LoVo (cell line): ENCODE results near the gene TSEN54.

ENCODE experiments used
- DNase-seq: peaks from one replicate; pipeline ENCODE4 v3.0.0-alpha.2; 2016; ENCODE audit warnings: low spot score

The TSEN54 gene

DNA sequence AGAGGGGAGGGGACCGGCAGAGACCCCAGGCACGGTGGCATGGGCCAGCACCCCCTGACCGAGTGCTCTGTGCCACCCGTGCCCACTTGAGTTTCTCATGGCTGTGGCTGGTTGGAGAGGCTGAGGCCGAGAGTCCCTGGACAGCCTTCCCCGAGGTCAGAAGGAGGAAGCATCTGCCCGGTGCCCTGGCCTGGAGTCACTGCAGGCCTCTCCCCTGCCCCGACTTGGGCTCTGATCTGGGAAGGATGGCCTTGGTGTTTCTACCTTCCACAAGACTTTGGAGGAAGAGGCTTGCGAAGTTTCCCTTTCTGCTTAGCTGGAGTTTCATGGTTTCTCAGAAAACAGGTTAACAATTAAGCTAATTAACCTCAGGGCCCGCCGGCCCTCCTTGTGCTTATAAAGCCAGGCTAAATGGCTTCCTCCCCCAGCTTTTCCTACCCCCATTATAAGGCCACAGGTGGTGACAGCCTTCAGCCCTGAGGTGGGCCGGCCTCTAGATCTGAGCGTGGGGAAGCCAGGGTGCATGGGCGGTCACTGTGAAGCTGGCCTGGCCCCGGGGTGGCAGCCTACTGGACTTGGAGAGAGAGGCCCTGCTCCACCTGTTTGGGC is 26.5 kb downstream of the TSEN54 start:
- DNase-seq = no peak

DNA sequence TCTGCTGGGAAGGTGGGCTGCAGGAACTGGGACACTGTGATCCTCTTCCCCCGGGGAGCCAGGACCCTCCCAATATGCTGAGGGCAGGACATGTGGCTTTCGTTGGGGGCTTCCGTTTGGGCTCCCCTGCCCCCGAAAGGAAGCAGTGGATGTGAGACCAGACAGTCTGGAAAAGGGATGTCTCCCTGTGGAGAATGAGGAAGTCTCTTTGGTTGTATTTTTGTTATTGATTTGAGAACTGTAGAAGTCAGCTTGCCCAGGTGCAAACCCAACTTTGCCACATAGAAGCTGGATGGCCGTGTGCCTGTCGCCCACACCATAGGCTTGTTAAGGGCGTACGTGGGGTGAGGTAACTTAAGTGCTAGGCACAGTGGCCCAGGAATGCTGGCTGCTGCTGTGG is 27.9 kb downstream of the TSEN54 start:
- no peak for DNase-seq

DNA sequence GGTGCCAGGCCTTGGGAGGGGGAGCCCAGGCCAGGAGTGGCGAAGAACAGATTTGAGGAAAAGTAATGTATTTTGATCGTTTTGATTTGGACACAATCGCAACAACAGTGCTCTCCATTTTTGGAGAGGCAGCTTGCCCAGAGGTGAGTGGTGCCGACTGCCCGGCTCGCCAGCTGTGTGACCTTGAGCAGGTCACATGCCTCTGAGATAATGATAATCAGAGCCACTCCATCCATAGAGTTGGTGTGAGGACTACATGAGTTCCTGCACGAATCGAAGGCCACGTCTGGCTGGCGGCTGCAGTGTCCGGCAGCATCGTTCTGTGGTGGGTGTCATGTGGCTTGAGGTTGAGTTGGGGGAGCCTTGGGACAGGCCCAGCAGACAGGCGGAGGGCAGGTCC is 29.9 kb downstream of the TSEN54 start:
- no peak for DNase-seq

DNA sequence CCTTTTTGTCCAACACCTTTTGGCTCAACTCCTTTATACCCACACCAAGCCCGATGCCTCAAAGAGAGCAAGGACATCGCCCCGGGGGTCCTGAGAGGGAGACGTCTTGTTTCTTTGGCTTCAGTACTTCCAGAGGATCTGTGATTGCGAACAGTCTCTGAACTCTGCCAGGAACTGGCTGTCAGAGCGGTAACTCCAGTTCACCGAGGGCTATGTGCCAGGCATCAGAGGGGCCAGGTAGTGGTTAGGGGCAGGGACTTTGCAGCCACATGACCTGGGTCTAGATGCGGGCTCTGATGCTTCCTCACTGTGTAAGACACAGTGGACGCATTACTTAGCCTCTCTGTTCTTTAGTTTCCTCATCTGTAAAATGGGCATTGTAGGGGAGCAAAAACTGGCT is 30.8 kb downstream of the TSEN54 start:
- DNase-seq = no peak

DNA sequence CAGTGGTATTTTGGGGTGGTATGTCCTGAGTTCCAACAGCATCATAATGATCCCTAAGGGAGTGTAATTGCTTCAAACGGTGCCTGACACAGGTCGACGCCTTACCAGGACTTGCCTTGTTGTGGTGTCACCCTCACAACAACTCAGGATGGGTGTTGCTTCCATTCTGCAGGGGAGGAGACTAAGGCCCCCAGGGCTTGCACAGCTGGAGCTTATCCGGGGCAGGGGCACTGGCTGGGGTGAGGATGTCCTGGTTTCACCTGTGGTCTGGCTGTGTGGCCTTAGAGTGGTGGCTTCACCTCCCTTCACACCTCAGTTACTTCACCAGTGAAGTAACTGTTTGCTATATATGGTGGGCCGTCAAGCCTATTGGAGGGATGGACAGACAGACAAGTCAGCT is 32.5 kb downstream of the TSEN54 start:
- DNase-seq = no peak

DNA sequence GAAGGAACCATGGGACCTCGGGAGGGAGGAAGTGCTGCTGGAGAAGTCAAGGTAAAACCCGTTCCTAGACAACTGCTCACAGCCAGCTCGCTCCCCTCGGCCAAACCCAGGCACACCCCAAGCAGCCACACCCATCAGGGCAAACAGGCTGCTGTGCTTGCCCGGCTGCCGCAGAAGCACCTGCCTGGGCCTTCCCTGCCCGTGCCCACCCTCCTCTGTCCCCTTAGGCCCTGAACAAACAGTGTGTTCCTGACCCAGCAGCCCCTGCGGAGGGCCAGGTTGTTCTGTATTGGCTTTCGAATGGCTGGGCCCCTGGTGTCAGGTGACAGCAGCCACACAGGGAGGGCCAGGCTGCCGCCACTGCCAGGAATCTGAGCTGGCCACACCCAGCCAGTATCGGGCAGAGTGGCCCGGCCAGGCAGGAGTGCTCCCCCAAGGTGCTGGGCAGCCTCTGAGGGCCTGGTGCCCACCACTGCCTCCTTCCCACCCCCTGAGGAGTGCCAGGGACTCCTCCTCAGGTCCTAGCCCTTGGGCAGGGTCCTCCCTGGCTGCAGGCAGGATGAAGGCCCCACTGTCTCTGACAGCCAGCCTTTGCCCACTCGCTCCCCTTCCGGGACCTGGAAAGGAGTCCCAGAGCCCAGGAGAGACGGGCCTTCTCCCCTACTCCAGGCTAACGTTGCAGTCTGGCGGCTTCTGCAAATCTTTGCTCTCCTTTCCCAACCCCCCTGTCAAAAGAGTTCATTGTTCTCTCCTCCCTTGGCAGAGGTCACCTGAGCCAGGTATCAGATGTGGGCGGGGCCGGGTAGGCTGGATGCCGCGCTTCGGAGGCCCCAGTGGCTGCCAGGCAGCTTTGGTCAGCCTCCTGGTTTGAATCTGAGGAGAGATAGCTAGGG is 33.2 kb downstream of the TSEN54 start:
- peak; percentile 81 for DNase-seq

DNA sequence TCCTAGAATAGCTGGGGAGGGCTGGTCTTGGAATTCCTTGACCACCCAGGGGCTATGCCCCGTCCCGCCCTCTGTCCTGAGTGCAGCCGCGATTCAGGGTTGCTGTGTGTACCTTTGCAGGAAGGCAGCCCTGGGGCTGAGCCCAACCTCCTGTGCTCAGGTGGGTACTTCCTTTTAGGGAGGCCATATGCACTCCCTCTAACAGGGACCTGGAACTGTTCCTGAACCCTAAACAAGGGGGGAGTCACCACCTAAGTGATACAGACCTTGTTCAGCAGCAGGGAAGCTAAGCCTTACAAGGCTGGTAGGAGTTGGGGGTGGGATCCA is 33.8 kb downstream of the TSEN54 start:
- no peak for DNase-seq

DNA sequence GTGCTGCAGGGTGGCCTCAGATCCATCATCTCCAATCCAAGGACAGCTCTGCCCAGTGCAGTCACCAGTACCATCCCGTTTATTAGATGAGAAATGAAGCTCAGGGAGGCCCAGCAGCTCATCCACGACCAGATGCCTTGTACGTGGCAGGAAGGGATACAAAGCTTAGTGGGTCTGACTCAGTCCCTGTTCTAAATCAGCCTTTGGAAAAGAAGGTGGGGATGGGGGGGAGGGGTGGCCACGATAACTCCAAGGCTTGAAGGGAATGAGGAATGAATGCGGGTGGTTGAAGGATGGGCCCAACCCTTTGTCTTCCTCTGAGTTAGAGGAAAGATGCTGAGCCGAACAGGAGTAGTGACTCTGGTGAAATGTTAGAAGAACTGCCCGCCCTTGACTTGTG is 34.9 kb downstream of the TSEN54 start:
- DNase-seq = no peak

DNA sequence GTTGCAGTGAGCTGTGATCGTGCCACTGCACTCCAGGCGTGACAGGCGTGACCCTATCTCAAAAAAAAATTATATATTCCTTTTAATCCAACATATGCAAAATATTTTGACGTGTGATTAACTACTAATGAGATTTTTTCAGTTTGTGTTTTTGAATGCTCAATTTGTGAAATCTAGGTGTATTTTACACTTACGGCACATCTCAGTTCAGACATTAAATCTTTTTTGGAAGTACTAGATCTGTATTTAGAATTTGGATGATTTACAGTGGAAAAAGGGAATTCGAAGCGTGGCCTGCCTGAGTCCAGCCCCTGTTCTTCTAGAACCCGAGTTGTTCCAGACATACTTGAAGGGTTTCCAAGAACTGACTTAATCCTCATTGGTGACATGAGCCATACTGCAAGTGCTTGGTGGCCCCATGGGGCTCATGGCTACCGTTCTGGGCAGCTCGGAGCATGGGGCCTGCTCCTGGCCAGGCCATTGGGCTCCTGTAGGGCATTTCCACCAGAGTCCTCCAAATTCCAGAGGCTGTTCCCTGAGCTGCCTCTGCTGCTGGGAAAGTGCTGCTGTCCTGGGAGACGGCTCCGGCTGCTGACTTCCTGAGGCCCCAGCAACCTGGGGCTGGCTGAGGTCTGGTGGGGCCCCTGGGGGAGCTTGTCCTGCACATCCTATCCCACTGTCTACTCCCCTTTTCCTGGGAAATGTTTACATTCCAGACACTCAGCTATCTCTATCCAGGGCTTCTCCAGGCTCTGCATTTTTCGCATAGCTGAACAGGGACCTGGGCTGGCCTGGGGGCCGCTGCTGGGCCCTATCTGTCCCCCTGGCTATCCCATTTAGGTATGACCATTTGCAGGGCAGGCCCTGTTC is 36.3 kb downstream of the TSEN54 start:
- no peak for DNase-seq

DNA sequence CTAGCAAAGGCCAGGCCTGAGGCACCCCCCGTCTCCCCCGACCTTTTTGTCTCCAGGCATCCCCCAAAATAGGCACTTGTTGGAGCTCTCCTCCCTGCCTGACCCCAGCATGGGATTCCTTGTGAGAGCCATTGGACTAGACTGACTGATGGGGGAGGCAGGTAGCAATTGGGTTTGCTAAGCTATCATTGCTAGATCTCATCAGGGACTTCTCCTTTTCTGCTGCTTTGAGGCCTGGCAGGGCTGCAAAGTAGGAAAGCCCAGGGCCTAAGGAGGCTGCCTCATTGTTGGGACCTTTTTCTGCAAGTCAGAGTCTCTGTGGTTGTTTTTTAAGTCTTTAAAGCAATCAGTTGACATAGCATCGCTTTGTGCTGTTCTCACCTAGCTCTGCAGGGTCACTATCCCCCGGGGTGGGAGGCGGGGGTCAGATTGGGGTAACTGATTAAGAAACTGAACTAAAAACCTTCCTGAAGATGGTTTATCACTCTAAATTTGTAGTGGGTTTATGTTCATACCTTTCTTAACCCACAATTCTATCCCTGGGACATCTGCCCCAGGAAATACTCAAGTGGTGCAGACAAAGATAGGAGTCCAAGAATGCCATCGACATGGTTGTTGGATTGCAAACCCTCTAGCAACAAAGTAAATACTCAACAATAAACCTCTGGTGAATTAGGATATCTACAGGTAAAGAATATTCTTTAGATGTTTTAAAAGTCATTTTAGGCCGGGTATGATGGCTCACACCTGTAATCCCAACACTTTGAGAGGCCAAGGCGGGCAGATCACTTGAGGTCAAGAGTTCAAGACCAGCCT is 37.2 kb downstream of the TSEN54 start:
- DNase-seq = no peak

DNA sequence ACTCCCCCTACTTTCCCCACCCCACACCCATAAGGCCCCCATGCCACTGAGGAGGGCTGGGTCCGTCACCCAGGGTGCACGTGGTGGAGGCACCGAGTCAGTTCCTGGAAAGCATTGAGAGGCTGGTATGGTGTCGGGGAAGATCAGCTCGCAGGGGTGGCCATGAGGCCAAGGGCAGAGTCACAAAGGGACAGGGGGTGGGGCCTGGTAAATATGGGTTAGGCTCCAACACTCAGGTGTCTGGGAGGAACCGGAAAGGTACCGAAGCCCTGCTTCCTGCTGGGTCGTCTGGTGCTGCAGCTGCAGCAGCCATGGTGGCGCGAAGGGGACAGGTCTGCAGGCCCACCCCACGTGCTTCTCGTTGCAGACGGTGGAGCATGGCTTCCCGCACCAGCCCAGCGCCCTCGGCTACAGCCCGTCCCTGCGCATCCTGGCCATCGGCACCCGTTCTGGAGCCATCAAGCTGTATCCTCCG is 39.4 kb downstream of the TSEN54 start:
- no peak for DNase-seq

DNA sequence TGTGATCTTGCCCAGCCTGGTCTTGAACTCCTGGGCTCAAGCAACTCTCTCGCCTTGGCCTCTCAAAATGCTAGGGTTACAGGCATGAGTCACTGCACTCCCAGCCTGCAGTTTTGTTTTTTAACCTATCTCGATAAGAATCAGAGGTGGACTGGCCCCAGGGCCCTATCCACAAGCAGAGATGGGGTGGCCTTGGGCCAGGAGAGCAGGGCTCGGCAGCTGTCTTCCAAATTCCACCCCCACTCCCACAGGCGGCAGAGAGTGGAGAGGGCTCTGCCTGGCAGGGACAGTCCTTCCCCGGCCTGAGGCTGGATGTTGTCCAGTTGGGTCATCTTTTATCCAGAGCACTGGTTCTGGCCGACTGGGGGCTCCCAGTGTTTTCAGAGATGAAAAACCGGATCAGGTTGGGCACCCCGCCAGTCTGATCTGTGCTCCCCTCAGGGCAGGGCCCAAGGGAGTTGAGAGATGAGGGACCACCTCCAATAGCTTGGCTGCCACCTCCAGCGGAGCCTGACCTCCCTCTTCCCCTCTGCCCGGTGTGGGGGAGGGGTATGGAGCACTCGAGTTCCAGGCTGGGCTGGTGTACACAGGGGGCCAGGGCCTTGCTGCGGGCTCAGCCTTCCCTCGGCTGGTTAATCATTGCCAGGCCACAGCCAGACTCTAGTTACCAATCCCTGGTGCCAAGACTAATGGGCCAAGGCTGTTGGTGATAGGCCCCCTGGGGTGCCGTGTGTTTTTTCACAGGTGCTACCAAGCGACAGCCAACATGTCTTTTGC is 40.9 kb downstream of the TSEN54 start:
- DNase-seq = peak; percentile 18

DNA sequence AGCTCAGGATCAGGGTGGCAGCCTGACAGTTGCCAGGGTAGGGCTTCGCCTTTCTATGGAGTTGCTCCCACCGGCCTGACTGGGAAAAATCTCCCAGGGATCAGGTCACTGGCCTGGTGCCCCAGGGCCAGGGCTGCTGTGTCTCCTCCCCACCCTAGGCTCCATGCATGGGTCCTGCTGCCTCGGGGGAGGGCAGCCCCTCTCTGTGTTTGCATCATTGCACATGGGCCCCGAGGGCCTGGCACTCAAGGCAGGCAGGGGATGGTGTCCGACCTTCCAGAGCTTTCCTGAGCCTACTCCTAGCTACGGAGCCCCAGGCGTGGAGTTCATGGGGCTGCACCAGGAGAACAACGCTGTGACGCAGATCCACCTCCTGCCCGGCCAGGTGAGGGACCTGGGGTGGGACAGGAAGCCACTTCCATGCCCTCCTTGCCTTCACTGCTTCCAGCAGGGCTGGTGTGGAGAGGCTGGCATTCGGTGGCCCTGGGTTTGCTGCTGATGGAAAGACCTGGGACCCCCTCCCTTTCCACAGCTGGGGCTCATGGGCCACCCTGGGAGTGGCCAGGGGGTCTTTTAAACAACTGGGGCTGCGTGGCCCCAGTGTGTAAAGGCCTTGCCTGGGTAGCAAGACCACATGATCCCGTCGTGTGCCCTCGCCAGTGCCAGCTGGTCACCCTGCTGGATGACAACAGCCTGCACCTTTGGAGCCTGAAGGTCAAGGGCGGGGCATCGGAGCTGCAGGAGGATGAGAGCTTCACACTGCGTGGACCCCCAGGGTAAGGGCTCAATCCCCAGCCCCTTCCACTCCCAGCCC is 41.7 kb downstream of the TSEN54 start:
- DNase-seq = no peak

DNA sequence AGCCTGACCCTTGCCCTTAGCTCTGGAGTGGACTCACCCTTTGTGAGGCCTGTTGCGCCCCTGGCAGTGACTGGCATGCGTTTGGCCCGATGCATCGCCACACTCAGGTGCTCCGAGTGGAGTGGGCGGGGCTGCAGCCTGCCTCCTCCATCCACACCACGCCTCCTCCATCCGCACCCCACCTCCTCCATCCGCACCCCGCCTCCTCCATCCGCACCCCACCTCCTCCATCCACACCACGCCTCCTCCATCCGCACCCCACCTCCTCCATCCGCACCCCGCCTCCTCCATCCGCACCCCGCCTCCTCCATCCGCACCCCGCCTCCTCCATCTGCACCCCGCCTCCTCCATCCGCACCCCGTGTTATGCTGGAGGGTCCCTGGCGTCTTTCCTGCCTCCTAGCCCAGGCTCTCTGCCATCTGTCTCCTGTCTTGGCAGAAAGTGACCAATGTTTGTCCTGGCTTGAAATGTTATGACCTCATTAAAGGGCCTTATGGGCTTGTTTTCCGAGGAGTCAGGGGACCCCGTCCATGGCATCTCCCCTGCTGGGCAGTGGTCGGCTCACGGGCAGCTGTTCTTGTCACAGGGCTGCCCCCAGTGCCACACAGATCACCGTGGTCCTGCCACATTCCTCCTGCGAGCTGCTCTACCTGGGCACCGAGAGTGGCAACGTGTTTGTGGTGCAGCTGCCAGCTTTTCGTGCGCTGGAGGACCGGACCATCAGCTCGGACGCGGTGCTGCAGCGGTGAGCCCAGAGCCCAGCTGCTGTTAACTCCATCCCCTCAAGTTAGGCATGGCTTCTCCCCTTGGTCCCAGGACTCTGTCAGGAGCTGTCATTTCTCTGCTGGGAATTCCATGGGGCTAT is 42.6 kb downstream of the TSEN54 start:
- DNase-seq = no peak

DNA sequence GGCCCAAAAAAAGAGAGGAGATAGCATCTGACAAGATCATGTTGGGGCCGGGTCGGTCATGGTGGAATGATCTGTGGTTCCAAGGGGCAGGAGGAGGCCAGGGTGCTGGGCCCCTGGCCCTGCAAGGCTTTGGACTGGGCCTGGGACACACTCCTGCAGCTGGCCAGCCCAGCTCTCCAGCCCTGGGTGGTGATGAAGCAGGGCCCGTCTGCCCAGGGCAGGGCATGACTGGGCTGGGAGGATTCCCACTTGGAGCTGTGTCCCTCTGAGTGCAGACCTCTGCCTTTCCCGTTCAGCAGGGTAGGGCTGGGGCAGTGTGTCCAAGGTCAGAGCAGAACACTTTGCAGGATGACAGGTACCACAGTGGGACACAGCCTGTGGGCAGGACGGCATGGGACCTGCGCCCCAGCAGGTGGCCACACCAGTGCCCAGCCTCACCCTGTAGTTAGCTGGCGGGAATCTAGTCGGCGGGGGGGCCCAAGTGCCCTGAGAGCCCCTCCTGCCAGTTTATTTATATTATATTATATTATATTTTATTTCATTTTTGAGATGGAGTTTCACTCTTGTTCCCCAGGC is 43.7 kb downstream of the TSEN54 start:
- no peak for DNase-seq

DNA sequence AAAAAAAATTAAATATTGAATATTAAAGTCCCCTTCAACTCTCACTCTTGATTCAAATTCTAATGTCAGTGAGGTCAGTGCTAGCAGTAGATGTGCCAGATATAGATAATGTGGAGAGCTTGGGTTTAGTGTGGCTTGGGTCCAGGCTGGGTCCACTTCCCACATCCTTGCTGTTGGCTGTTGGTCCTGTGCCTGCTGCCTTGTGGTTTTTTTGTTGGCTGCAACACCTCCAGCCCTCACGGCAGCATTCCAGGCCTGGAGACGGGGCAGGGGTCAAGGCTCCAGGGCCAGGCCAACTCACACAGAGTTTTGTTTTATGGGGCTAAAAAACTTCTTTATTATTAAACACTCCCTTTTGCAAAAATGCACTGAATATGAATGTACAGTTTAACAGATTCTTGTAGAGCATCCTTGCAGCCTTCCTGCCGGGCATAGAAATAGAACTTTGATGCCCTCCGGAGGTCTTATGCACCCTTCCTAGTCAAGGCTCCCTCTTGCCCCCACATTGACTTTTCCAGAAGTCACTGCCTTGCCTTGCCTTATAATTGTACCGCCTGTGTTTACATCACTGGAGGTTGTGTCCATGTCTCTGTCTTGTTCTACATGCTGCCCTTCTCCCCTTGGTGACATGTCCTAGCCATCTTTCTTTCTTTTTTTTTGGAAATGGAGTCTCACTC is 45.7 kb downstream of the TSEN54 start:
- peak; percentile 12 for DNase-seq

DNA sequence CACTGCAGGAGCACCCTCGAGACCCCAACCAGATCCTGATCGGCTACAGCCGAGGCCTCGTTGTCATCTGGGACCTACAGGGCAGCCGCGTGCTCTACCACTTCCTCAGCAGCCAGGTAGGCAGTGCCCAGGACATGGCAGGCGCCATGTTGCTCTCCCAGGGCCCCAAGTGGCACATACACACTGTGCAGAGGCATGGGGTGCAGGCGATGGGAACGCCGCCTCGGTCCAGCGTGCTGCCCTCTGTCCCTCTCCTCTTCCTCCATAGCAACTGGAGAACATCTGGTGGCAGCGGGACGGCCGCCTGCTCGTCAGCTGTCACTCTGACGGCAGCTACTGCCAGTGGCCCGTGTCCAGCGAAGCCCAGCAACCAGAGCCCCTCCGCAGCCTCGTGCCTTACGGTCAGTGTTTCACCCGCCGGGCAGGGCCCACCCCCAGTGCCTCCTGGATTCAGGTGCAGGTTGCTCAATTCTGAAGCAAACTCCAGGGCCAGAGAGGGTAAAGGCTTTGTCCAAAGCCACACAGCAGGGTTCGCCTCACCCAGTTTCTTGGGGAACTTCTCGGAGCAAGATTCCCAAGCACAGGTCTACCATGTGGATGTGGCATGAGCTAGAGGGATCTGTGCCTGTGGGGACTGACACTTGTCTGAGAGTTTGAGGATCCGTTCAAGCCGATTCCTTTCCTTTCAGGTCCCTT is 46.9 kb downstream of the TSEN54 start:
- DNase-seq = no peak

DNA sequence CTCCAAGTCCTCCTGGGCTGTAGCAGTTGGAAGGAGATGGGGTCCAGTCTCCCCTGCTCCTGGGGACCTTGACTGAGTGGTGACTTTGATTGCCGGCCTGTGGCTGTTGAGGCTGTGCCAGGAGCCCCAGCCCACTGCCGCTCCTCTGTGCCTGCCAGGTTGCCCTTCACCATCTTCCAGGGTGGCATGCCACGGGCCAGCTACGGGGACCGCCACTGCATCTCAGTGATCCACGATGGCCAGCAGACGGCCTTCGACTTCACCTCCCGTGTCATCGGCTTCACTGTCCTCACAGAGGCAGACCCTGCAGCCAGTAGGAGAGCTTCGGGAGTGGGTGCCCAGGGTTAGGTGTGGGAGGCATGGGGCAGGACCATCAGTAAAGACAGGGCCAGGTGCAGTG is 47.9 kb downstream of the TSEN54 start:
- DNase-seq = no peak
